Right forelimb (tissue), 1 donor: ENCODE results near the gene KCNJ1.

Experiments used
- DNase-seq: peaks from one replicate; pipeline ENCODE4 v3.0.0-alpha.2; 2018

Gene KCNJ1

GRCh38 chr11:128881221-128881620, 14.1 kb upstream of the KCNJ1 start:
- DNase-seq, result no peak

- no peak for DNase-seq
These were observed 12.7 kb upstream of the KCNJ1 start for GRCh38 chr11:128879817-128880216.

GRCh38 chr11:128878455-128878854, 11.4 kb upstream of the KCNJ1 start:
- no peak for DNase-seq

GRCh38 chr11:128877726-128878125, 10.6 kb upstream of the KCNJ1 start:
- DNase-seq, result no peak

- DNase-seq, result no peak
These were observed 9.1 kb upstream of the KCNJ1 start for GRCh38 chr11:128876133-128876650.

- no peak for DNase-seq
These were observed 7.3 kb upstream of the KCNJ1 start for GRCh38 chr11:128874427-128874826.

- DNase-seq, result no peak
These were observed 5.5 kb upstream of the KCNJ1 start for GRCh38 chr11:128872594-128872993.

- DNase-seq, result no peak
These were observed 5.0 kb upstream of the KCNJ1 start for GRCh38 chr11:128872094-128872493.

GRCh38 chr11:128871168-128871610, 4.1 kb upstream of the KCNJ1 start:
- DNase-seq, result no peak

- DNase-seq, result no peak
These were observed 2.0 kb upstream of the KCNJ1 start for GRCh38 chr11:128868841-128869671.

GRCh38 chr11:128865490-128865889, 1.6 kb downstream of the KCNJ1 start:
- DNase-seq, result no peak

- DNase-seq, result no peak
These were observed 4.0 kb downstream of the KCNJ1 start for GRCh38 chr11:128862908-128863660.

- DNase-seq, result no peak
These were observed 4.7 kb downstream of the KCNJ1 start for GRCh38 chr11:128862406-128862805.

- DNase-seq, result no peak
These were observed 6.3 kb downstream of the KCNJ1 start for GRCh38 chr11:128860571-128861361.

GRCh38 chr11:128859563-128860441, 7.3 kb downstream of the KCNJ1 start:
- DNase-seq, result peak; percentile 78

GRCh38 chr11:128857341-128857740, 9.8 kb downstream of the KCNJ1 start:
- no peak for DNase-seq

GRCh38 chr11:128856241-128856640, 10.9 kb downstream of the KCNJ1 start:
- no peak for DNase-seq

- no peak for DNase-seq
These were observed 12.3 kb downstream of the KCNJ1 start for GRCh38 chr11:128854841-128855240.

GRCh38 chr11:128853559-128853958, 13.5 kb downstream of the KCNJ1 start:
- no peak for DNase-seq

GRCh38 chr11:128852327-128853023, 14.6 kb downstream of the KCNJ1 start:
- DNase-seq, result no peak

- no peak for DNase-seq
These were observed 18.2 kb downstream of the KCNJ1 start for GRCh38 chr11:128848815-128849455.
